Right lobe of liver (tissue), 6 donors: ENCODE data around the gene TTC19. TPM values are rescaled to one million over a fixed set of nuclear protein-coding genes. Genes with fewer than 3 reads are reported as not detected.

Experiments used
- ATAC-seq, 4 donors: fragments of 200-7000 bp; cut with Tn5 transposase; one replicate each; pipeline ENCODE4 v1.9.1; 2020; ENCODE audit warnings: mild to moderate bottlenecking in 4 of 4, moderate library complexity in 4 of 4
- DNase-seq, 3 donors: peaks; one replicate each; pipeline ENCODE4 v3.0.0-alpha.2; 2020
- H3K27ac ChIP-seq, 3 donors: fragments of 200-600 bp; one replicate each; pipeline ENCODE4 v1.8.0; 2022
- H3K27me3 ChIP-seq, 2 donors: fragments of 200-600 bp; one replicate each; pipeline ENCODE4 v1.8.0; 2022
- H3K36me3 ChIP-seq, 4 donors: fragments of 200-600 bp; sonication (generic) in 1 of 4; one replicate each; pipeline versions ENCODE4 v1.5.1 to v1.8.0; 2017 to 2022; ENCODE audit warnings: control low read depth in 1 of 4
- H3K4me1 ChIP-seq, 4 donors: fragments of 200-600 bp; sonication (generic) in 1 of 4; one replicate each; pipeline versions ENCODE4 v1.5.1 to v1.8.0; 2017 to 2022; ENCODE audit warnings: control low read depth in 1 of 4
- H3K4me3 ChIP-seq, 3 donors: fragments of 200-600 bp; one replicate each; pipeline ENCODE4 v1.8.0; 2022
- H3K9me3 ChIP-seq, 4 donors: fragments of 200-600 bp; sonication (generic) in 1 of 4; one replicate each; pipeline versions ENCODE4 v1.5.1 to v1.8.0; 2017 to 2022; ENCODE audit warnings: control low read depth in 1 of 4
- POLR2A ChIP-seq: fragments of 450-650 bp; IDR thresholded peaks from one replicate; pipeline ENCODE4 v1.6.1; 2017; ENCODE audit warnings: antibody characterized with exemption, mild to moderate bottlenecking
- WGBS: methylation state at CpG from one replicate; pipeline ENCODE4 v1.1.6; 2018; ENCODE audit warnings: low coverage, low lambda C conversion rate; ENCODE audit not compliant: insufficient coverage; ENCODE audit errors: missing lambda C conversion rate; 5-methylcytosine and 5-hydroxymethylcytosine counted together
- intact Hi-C, 2 donors: fragments of 100-400 bp; cut with DNase I; formaldehyde crosslinking; loops; one replicate each; pipeline versions ENCODE4 v1.11.2 to v1.14.1; 2022
- total RNA-seq, 6 experiments: library from RNA; depleted of rRNA in 2 of 6; stranded (reverse); fragments of >200 nt in 2 of 6; fragmentation: NEBNext Ultra II Directional in 3 of 6; extraction: Animal tissue kit (Norgen Biotek cat#: 25700) in 3 of 6; gene quantifications; one replicate each; pipeline versions ENCODE4 v1.1.0 to v1.2.4, GENCODE V29; 2016 to 2023
- TF ChIP-seq, protein P1 (sequence below), 4 donors: fragments of 200-600 bp in 3 of 4; fragments of 450-650 bp in 1 of 4; IDR thresholded peaks; one replicate each; pipeline versions ENCODE4 v1.5.1 to v1.8.0; 2016 to 2022; ENCODE audit warnings: antibody characterized with exemption in 4 of 4, mild to moderate bottlenecking in 2 of 4
- donor health status: DM: no; HTN: yes; CAD: no.
- donor health status: DM: no; HTN: no; CAD: no.
- donor health status: DM: no; HTN: no; CAD: no.
- donor health status: DM: no; HTN: yes; CAD: no.
- donor health status: DM: no; HTN: yes; CAD: no.

Gene TTC19
- total RNA-seq, 6 experiments from 2014 or later = 14.3 to 32.3 (median 19.9) TPM

DNA sequence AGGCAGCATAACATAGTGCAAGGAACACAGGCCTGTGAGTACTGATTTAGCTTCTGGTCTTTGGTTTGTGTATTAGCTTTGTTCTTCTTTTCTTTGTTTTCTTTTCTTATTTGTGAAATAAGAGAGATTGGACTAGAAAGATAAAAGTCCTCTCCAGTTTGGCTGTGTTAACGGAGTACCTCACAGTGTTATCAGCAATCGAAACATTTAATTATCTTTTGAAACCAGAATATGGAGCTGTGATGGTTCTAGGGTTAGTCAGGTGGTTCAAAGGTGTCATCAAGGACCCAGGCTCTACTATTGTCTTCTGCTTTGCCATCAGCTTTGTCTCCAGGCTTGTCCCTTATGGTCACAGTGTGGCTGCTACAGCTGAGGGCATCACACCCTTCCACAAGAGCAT, 29.1 kb upstream of the TTC19 start:
- Histone ChIP-seq H3K27ac (no peak overlapping the region), H3K27me3 (no peaks in the 10 kb centered on the region), H3K36me3 (no peaks in the 10 kb centered on the region), H3K9me3 (no peaks in the 10 kb centered on the region), H3K4me3 (no peak overlapping the region), H3K4me1 (peaks cover 0 to 7% (median 0%) of the 10 kb centered on the region in 4 donors)
- DNase-seq (no peak), ATAC-seq (no peak)
- no peak for TF ChIP-seq POLR2A
- TF ChIP-seq, protein P1, sequence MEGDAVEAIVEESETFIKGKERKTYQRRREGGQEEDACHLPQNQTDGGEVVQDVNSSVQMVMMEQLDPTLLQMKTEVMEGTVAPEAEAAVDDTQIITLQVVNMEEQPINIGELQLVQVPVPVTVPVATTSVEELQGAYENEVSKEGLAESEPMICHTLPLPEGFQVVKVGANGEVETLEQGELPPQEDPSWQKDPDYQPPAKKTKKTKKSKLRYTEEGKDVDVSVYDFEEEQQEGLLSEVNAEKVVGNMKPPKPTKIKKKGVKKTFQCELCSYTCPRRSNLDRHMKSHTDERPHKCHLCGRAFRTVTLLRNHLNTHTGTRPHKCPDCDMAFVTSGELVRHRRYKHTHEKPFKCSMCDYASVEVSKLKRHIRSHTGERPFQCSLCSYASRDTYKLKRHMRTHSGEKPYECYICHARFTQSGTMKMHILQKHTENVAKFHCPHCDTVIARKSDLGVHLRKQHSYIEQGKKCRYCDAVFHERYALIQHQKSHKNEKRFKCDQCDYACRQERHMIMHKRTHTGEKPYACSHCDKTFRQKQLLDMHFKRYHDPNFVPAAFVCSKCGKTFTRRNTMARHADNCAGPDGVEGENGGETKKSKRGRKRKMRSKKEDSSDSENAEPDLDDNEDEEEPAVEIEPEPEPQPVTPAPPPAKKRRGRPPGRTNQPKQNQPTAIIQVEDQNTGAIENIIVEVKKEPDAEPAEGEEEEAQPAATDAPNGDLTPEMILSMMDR (IDR thresholded peaks at IDR 0.05) = no peak
- 81% methylated on average over 2 of the region's 2 CpGs for WGBS
- intact Hi-C loops = no loop called here

DNA sequence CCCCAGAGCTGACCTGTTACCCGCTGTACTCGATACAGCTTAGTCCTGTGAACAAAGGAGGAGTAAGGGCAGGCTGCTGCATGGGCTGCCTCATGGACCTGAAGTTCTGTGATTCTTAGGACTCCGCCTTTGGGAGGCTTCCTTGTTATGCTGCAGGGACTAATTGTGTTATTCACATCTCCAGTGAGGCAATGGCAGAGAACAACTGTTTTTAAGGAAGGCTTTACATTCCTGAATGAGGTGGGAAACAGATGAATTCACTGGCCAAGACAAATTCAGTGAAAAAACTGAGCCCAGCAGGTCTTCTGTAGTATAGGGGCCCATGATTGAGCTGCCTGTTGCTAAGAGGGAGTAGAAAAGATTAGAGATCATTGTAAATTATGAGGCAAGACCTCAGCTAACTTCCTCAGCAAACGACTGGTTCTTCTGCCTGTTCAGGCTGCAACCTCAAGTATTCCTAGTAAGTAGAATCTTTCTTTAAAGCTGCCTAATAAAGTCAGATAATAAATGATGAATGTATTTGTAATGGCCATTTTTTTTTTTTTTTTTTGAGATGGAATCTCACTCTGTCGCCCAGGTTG, 28.4 kb upstream of the TTC19 start:
- WGBS = 80% methylated on average over 5 of the region's 5 CpGs
- Histone ChIP-seq H3K27ac (no peak overlapping the region), H3K36me3 (no peaks in the 10 kb centered on the region), H3K27me3 (no peaks in the 10 kb centered on the region), H3K9me3 (no peaks in the 10 kb centered on the region), H3K4me1 (peaks cover 0 to 9% (median 0%) of the 10 kb centered on the region in 4 donors), H3K4me3 (no peak overlapping the region)
- intact Hi-C loops = no loop called here
- ATAC-seq (no peak), DNase-seq (no peak)
- TF ChIP-seq POLR2A = no peak
- TF ChIP-seq, protein P1 (IDR thresholded peaks at IDR 0.05) = no peak

DNA sequence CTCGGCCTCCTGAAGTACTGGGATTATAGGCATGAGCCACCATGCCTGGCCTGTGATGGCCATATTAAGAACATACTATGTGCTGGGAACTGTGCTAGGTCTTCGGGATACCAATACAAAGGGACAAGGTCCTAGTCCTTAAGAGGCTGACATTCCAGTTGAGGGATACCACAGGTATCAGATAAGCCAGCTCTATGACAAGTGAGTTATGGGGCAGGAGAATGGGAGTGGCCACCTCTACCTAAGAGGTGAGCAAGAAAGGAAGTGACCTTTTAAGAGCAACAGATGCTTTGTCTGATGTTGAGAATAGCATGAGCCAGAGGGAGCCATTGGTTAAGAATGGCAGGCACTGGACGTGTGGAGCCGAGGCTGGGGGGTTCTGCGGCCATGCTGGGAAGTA, 27.7 kb upstream of the TTC19 start:
- Histone ChIP-seq H3K9me3 (no peaks in the 10 kb centered on the region), H3K36me3 (peaks cover 0 to 3% (median 0%) of the 10 kb centered on the region in 4 donors), H3K4me3 (no peak overlapping the region), H3K27me3 (no peaks in the 10 kb centered on the region), H3K27ac (no peak overlapping the region), H3K4me1 (peaks cover 0 to 15% (median 0%) of the 10 kb centered on the region in 4 donors)
- TF ChIP-seq, protein P1 (IDR thresholded peaks at IDR 0.05) = no peak
- ATAC-seq (no peak), DNase-seq (no peak)
- 67% methylated on average over 1 of the region's 5 CpGs for WGBS
- intact Hi-C loops = no loop called here

DNA sequence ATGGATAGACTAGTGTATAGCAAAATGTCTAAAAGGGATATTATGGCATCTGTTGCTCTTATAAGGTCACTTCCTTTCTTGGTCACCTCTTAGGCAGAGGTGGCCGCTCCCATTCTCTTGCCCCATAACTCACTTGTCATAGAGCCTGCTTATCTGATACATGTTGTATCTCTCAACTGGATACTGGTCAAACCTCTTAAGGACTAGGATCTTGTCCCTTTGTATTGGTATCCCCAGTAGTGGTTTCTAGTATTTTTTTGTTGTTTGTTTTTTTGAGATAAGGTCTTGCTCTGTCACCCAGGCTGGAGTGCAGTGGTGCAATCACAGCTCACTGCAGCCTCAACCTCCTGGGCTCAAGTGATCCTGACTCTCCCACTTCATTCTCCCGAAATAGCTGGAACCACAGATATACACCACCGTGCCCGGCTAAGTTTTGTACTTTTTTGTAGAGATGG, 27.1 kb upstream of the TTC19 start:
- DNase-seq (no peak), ATAC-seq (no peak)
- Histone ChIP-seq H3K36me3 (peaks cover 0 to 8% (median 0%) of the 10 kb centered on the region in 4 donors), H3K27me3 (no peaks in the 10 kb centered on the region), H3K4me1 (peaks cover 0 to 15% (median 0%) of the 10 kb centered on the region in 4 donors), H3K27ac (no peak overlapping the region), H3K4me3 (no peak overlapping the region), H3K9me3 (no peaks in the 10 kb centered on the region)
- intact Hi-C loops = no loop called here
- 97% methylated on average over 4 of the region's 4 CpGs for WGBS
- no peak for TF ChIP-seq POLR2A
- TF ChIP-seq, protein P1 (IDR thresholded peaks at IDR 0.05) = no peak

DNA sequence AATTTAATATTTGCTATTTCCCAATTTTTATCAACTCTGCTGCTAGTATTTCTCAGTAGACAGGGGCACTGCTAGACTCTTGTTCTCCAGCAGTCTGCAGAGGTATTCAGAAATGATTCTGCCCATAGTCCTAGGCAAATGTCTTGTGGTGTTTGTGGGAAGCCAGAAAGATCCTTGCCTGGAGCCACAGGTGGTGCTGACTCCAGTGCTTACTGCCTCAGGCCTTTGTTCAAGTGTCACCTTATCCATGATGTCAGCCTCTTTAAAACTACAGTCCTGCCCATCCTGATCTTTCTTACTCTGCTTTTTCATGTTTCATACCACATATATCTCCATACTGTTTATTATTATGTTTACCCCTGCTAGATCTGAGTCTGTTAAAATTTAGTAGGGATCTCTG, 26.6 kb upstream of the TTC19 start:
- ATAC-seq = no peak
- Histone ChIP-seq H3K27ac (no peak overlapping the region), H3K9me3 (no peaks in the 10 kb centered on the region), H3K27me3 (no peaks in the 10 kb centered on the region), H3K4me1 (peaks cover 0 to 12% (median 0%) of the 10 kb centered on the region in 4 donors), H3K4me3 (no peak overlapping the region), H3K36me3 (peaks cover 0 to 8% (median 0%) of the 10 kb centered on the region in 4 donors)
- no peak for TF ChIP-seq POLR2A
- TF ChIP-seq, protein P1 (IDR thresholded peaks at IDR 0.05) = no peak
- intact Hi-C loops = no loop called here
- DNase-seq = no peak
